ENCODE measurements around the gene PRRT1. TPM values are rescaled to one million over a fixed set of nuclear protein-coding genes. Genes with fewer than 3 reads are reported as not detected.

PRRT1 gene
- total RNA-seq, 2 experiments from 2014 or later = 0.47 to 2.4 TPM

- Histone ChIP-seq H3K27ac (ENCODE audit: low read depth, low read length, poor library complexity, severe bottlenecking) (no peak within 1 kb of the TSS), H3K4me1 (ENCODE audit: insufficient read depth, low read length, poor library complexity, severe bottlenecking) (no peaks in the 10 kb centered on the region), H2AFZ (ENCODE audit: low read length) (no peak within 1 kb of the TSS), H3K79me2 (ENCODE audit: insufficient read depth, low read depth, low read length) (no peaks in the 10 kb centered on the region), H4K20me1 (ENCODE audit: insufficient read depth, low read length) (no peaks in the 10 kb centered on the region; the same call in 1 of the 2 replicates), H3K36me3 (ENCODE audit: insufficient read depth, low read length) (peaks cover 3% of the 10 kb centered on the region; the same call in 1 of the 2 replicates), H3K9me2 (ENCODE audit: insufficient read depth, low read length) (no peaks in the 10 kb centered on the region), H3K9me3 (ENCODE audit: low read length) (no peaks in the 10 kb centered on the region), H3K4me2 (ENCODE audit: low read length) (no peak within 1 kb of the TSS), H3K4me3 (ENCODE audit: low read depth, low read length, poor library complexity, severe bottlenecking) (no peak within 1 kb of the TSS)
- intact Hi-C loops (cut with micrococcal nuclease; ENCODE audit: unreplicated experiment) = no loop called here
- TF ChIP-seq EZH2phosphoT487 (IDR thresholded peaks at IDR 0.05; ENCODE audit: borderline replicate concordance, low read depth, low read length) (no peak), CTCF (conservative IDR thresholded peaks at IDR 0.05; ENCODE audit: low read length) (no peak)
- CTCF ChIA-PET (ENCODE audit: unreplicated experiment) = no interaction called here
- DNase-seq (ENCODE audit: low spot score) = no peak
- POLR2A ChIA-PET = interaction anchor here (0.5 to 0.7 kb wide), 2 partner anchors 18 to 24 kb away, joined by 3 read pairs; no protein-coding TSS in a partner anchor
- no TSS peak for BruUV-seq (replicated peaks)
Observed at GRCh38 chr6:32109114-32109764, 42.5 kb downstream of the PRRT1 start, which contains the start of gene TNXB. TNXB (minus strand) TSS chr6:32109338; CDS start chr6:32098198, 11,140 bp downstream.

- TF ChIP-seq EZH2phosphoT487 (IDR thresholded peaks at IDR 0.05; ENCODE audit: borderline replicate concordance, low read depth, low read length) (no peak), CTCF (conservative IDR thresholded peaks at IDR 0.05; ENCODE audit: low read length) (no peak)
- DNase-seq (ENCODE audit: low spot score) = no peak
- H3K27ac ChIP-seq (ENCODE audit: low read depth, low read length, poor library complexity, severe bottlenecking) = no peak overlapping the region
- H3K9me3 ChIP-seq (ENCODE audit: low read length) = no peaks in the 10 kb centered on the region
- intact Hi-C loops (cut with micrococcal nuclease; ENCODE audit: unreplicated experiment) = no loop called here
- no peaks in the 10 kb centered on the region; the same call in 1 of the 2 replicates for H3K36me3 ChIP-seq (ENCODE audit: insufficient read depth, low read length)
- no peaks in the 10 kb centered on the region for H3K9me2 ChIP-seq (ENCODE audit: insufficient read depth, low read length)
- ChIA-PET CTCF (ENCODE audit: unreplicated experiment) (no interaction called here), POLR2A (interaction anchor here (0.5 kb wide), 1 partner anchor 24 kb away, joined by 3 read pairs; no protein-coding TSS in a partner anchor)
- H3K4me2 ChIP-seq (ENCODE audit: low read length) = no peak overlapping the region
- no peaks in the 10 kb centered on the region; the same call in 1 of the 2 replicates for H4K20me1 ChIP-seq (ENCODE audit: insufficient read depth, low read length)
- H3K4me3 ChIP-seq (ENCODE audit: low read depth, low read length, poor library complexity, severe bottlenecking) = no peak overlapping the region
- no peaks in the 10 kb centered on the region for H3K4me1 ChIP-seq (ENCODE audit: insufficient read depth, low read length, poor library complexity, severe bottlenecking)
- H3K79me2 ChIP-seq (ENCODE audit: insufficient read depth, low read depth, low read length) = no peaks in the 10 kb centered on the region
- no TSS peak for BruUV-seq (replicated peaks)
- H2AFZ ChIP-seq (ENCODE audit: low read length) = no peak overlapping the region
Observed at GRCh38 chr6:32108727-32109113, 43.0 kb downstream of the PRRT1 start.

- TF ChIP-seq EZH2phosphoT487 (IDR thresholded peaks at IDR 0.05; ENCODE audit: borderline replicate concordance, low read depth, low read length) (no peak), CTCF (conservative IDR thresholded peaks at IDR 0.05; ENCODE audit: low read length) (no peak)
- Histone ChIP-seq H3K4me1 (ENCODE audit: insufficient read depth, low read length, poor library complexity, severe bottlenecking) (no peaks in the 10 kb centered on the region), H3K4me2 (ENCODE audit: low read length) (no peak overlapping the region), H3K9me3 (ENCODE audit: low read length) (no peaks in the 10 kb centered on the region), H3K79me2 (ENCODE audit: insufficient read depth, low read depth, low read length) (no peaks in the 10 kb centered on the region), H3K27ac (ENCODE audit: low read depth, low read length, poor library complexity, severe bottlenecking) (no peak overlapping the region), H3K36me3 (ENCODE audit: insufficient read depth, low read length) (no peaks in the 10 kb centered on the region), H4K20me1 (ENCODE audit: insufficient read depth, low read length) (no peaks in the 10 kb centered on the region; the same call in 1 of the 2 replicates), H2AFZ (ENCODE audit: low read length) (no peak overlapping the region), H3K4me3 (ENCODE audit: low read depth, low read length, poor library complexity, severe bottlenecking) (no peak overlapping the region), H3K9me2 (ENCODE audit: insufficient read depth, low read length) (no peaks in the 10 kb centered on the region)
- no TSS peak for BruUV-seq (replicated peaks)
- no peak for DNase-seq (ENCODE audit: low spot score)
- CTCF ChIA-PET (ENCODE audit: unreplicated experiment) = no interaction called here
- POLR2A ChIA-PET = no interaction called here
- intact Hi-C loops (cut with micrococcal nuclease; ENCODE audit: unreplicated experiment) = no loop called here
Observed at GRCh38 chr6:32108094-32108627, 43.6 kb downstream of the PRRT1 start.

All from OCI-LY7 (cell line).